ENCODE measurements around the gene PTPRM.

DNA sequence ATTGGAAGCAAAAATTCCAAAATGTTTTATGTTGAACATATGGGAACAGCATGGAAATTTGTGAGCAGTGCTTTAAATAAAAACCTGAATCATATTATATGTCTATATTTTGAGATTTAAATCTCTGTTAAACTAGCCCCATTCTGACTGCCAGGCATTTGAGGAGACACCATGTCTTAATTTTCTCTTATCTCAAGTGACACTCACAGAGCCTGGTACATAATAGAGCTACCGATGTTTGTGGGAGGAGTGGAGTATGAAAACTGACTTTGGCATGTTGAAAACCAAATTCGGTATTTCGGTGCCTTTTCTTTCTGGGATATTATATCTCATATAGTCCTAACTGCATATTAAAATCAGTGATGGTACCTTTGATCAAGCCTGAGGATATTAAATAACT is 124.1 kb downstream of the PTPRM start:
- no peak for TF ChIP-seq POLR2A (IDR thresholded peaks at IDR 0.05)
- TF ChIP-seq, protein P1, sequence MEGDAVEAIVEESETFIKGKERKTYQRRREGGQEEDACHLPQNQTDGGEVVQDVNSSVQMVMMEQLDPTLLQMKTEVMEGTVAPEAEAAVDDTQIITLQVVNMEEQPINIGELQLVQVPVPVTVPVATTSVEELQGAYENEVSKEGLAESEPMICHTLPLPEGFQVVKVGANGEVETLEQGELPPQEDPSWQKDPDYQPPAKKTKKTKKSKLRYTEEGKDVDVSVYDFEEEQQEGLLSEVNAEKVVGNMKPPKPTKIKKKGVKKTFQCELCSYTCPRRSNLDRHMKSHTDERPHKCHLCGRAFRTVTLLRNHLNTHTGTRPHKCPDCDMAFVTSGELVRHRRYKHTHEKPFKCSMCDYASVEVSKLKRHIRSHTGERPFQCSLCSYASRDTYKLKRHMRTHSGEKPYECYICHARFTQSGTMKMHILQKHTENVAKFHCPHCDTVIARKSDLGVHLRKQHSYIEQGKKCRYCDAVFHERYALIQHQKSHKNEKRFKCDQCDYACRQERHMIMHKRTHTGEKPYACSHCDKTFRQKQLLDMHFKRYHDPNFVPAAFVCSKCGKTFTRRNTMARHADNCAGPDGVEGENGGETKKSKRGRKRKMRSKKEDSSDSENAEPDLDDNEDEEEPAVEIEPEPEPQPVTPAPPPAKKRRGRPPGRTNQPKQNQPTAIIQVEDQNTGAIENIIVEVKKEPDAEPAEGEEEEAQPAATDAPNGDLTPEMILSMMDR (IDR thresholded peaks at IDR 0.05): no peak
